ENCODE measurements around the gene ABCC5.

ABCC5 gene

GRCh38 chr3:183968666-183969245 lies 48.9 kb downstream of the ABCC5 start:
- DNase-seq, result no peak

DNA sequence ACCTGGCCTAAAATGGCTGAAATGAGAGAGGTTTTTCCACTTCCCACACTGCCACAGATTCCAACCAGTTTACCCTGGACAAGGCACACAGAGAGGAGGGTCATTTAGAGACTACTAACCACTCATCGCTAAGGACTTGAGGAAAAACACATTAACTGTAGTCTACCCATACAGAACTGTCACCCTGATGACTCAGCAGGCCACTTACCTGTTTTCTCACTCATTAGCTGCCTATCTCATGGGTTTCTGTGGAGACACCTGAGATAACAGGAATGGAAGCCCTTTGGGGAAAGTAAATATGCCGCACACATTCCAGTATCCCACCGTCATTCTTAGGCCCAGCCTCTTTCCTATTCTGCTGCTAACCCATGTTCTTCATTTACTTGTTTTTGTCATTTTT lies 50.0 kb downstream of the ABCC5 start:
- DNase-seq, result no peak

GRCh38 chr3:183966361-183966791 lies 51.3 kb downstream of the ABCC5 start:
- no peak for DNase-seq

- no peak for DNase-seq
Observed at GRCh38 chr3:183962807-183963206, 54.9 kb downstream of the ABCC5 start.

- DNase-seq, result no peak
Observed at GRCh38 chr3:183959214-183959613, 58.5 kb downstream of the ABCC5 start.

- DNase-seq, result no peak
Observed at GRCh38 chr3:183958775-183959174, 58.9 kb downstream of the ABCC5 start.

DNA sequence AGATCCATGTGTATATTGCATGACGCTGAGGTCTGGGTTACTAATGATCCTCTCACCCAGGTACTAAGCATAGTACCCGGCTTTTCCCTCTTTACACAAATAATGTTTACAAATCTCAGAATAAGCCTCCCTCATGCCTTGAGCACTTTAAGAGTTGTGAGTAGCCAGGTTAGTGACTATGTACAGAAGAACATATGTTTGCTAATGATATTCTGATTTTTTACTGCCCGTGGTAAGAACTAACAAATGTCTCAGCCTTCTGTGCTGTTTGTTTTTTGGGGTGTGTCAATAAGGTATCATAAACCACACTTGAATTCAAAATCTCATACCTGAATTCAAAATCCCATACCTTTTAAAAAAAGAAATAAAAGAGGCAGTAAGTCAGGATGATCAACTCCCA lies 59.5 kb downstream of the ABCC5 start:
- DNase-seq, result no peak

- no peak for DNase-seq
Observed at GRCh38 chr3:183954875-183955274, 62.8 kb downstream of the ABCC5 start.

DNA sequence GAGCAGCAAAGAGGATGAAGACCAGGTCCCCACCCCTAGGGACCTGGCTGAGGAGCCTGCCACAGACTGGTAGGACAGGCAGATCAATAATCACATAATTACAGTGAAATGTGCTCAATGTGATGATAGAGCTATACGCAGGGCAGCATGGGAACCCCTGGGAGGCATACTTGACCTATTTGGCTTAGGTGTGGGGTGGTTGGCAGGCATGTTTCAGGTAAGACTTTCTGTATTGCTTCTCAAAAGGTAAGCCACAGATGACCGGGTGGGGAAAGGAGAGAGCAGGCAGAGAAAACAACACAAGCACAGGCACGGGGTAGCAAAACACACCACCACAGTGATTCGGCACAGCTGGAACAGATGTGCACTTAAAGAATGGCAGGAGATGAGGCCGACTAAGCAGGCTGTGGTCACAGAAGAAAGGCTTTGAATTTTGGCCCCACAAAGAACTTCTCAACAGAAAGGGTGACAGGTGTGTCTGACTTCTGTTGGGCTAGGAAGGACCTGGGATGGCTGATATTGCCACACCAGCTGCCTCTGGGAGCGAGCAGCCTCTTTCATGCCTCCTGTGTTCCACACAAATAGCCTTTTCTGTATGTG lies 64.1 kb downstream of the ABCC5 start:
- DNase-seq, result no peak

- no peak for DNase-seq
Observed at GRCh38 chr3:183951459-183951858, 66.2 kb downstream of the ABCC5 start.

GRCh38 chr3:183949690-183950089 lies 68.0 kb downstream of the ABCC5 start:
- DNase-seq, result no peak

DNA sequence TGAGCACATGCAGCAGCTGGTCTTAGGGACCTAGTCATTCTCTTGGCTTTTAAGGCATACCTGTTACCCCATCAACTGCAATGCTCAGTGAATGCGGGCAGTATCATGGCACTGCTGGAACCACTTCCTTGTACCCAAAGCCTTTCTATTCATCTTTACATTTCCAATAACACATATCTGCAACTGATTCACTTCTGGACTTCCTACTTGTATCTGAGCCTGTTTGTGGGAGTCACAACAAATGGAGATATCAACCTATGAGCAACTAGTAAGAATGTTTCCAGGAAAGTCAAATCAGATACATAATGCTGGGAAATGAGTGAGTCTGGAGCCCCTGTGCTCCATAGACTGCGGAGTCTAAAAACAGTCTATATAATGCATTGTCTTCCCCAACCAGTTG lies 71.6 kb downstream of the ABCC5 start:
- no peak for DNase-seq

- peak; percentile 28 for DNase-seq
Observed at GRCh38 chr3:183944775-183945174, 72.9 kb downstream of the ABCC5 start.

DNA sequence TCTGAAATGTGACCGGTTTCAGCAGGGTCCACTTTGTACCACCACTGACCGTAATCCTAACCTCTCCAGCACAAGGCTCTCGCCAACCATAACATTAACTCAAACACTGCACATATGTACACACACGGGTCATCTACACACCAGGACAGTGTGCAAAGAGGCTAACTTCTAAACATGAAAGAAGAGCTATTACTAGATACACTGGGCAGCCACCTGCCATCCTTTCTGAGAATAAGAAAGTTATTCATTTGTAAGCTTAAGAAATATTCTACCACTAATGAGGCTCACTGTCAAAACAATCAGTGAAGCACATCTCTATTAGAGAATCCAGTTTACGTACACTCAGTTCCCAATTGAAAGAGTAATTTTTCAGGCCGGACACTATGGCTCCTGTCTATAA lies 73.9 kb downstream of the ABCC5 start:
- no peak for DNase-seq

GRCh38 chr3:183941216-183941615 lies 76.5 kb downstream of the ABCC5 start:
- DNase-seq, result no peak

DNA sequence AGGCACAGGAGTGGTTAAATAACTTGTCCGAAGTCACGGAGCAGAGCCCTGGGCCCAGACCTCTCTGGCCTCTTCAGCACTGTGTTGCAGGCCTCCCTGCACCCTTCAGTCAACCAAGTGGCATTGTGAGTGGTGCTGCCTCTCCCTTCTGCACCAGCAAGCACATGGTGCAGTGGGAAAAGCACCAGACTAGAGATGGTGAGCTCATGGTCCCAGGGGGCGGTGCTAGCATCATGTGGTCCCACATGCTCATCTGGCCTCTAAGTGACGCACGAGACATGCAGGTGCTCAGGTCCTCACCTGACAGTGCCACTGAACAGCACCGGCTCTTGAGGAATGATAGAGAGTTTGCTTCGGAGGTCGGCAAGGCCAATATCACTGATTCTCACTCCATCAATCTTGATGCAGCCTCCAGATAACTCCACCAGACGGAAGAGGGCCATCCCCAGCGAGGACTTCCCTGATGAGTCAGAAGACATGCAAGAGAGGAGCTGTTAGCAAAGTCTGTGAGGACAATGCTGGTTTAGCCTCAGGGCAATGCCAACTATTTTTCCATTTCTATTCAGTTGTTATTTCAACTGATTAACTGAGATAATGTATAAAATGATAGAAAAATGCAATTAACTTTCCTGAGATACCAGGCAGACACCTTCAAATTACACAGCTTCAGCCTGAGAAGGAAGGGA lies 79.9 kb downstream of the ABCC5 start:
- DNase-seq, result no peak

GRCh38 chr3:183933160-183933559 lies 84.5 kb downstream of the ABCC5 start:
- DNase-seq, result no peak

- DNase-seq, result no peak
Observed at GRCh38 chr3:183931881-183932280, 85.8 kb downstream of the ABCC5 start.

DNA sequence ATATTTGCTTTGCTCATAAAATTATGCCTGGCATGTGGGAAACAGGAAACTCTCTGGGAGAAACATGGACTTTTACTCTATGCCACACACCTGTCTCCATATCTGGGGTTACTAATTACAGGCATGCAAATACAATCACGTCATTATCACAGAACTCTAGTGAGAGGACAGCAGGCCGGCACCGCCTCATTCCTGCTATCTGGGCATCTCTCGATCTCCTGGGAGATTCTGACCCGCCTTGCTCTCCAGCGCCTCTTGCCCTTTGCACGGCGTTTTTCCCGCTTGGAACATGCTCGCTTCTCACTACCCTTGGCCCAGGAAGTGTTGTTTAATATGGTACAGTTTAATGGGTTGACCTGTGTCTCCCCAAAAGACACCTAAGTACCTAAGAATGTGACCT lies 87.6 kb downstream of the ABCC5 start:
- DNase-seq, result no peak

- DNase-seq, result no peak
Observed at GRCh38 chr3:183927059-183927458, 90.6 kb downstream of the ABCC5 start.

- no peak for DNase-seq
Observed at GRCh38 chr3:183924956-183925355, 92.7 kb downstream of the ABCC5 start.

DNA sequence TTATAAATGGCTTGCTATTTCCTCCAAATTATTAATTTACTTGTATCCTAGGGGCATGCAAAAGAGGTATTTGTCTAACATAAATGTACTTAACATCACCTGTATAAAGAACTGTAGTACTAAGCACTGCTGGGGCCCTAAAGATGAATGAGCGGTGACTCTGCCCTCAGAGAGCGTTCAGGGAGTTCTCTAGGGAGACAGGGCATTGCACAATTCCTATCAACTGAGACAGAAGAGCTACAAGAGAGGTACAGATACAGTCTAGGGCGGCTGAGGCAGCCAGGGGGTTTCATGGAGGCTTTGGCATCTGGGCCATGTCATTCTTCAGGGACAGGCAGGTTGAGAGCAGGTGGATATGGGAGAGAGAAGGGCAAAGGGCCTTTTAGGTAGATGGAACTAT lies 93.1 kb downstream of the ABCC5 start:
- DNase-seq, result no peak

GRCh38 chr3:183922421-183922820 lies 95.3 kb downstream of the ABCC5 start:
- DNase-seq, result peak; percentile 4

DNA sequence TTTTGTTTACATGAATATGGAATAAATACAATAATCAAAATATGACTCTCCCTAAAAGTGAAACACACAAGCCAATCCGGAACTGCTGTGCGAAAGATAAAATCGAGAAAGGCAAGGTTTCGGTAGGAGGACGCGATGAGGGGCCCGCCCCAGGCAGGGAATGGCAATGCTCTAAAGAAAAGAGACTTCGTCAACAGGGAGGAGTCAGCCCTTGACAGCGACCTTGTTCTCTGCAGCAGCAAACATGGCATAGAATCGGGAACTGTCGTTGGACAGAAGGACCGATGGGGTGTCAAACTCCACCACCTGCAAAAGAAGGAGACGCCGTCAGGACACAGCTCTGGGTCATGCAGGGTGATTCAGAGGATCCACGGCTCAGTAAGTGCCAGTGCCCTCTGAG lies 96.6 kb downstream of the ABCC5 start:
- no peak for DNase-seq

DNA sequence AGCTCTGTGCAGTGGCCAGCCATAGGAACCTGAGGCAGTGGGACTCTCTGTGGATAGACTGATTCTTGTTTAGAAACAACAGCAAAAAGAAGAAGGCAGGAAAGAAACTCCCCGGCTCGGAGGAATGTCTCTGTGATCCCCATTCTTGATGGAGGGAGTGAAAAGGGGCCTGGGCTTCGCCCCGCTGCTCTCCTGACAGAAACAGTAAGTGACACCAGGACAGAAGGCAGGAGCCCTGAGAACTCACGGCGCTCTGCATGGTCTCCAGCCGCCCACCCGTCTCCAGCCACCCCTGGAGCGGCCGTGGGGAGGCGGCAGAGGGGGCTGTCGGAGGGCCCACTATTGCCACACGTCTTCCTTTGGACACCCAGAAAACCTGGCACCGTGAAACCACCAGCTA lies 97.3 kb downstream of the ABCC5 start:
- no peak for DNase-seq
